Loucy (cell line): ENCODE measurements around the gene MARCHF4.

Experiments
- CTCF ChIP-seq: fragments of 200-600 bp; sonication (generic); conservative IDR thresholded peaks from 2 replicates; pipeline ENCODE4 v1.5.1; 2014; ENCODE audit warnings: mild to moderate bottlenecking, antibody characterized with exemption, low read length
- EZH2phosphoT487 ChIP-seq: fragments of 200-600 bp; IDR thresholded peaks from 2 replicates; pipeline ENCODE4 v1.6.1; 2018; ENCODE audit warnings: antibody characterized with exemption, mild to moderate bottlenecking, moderate library complexity, borderline replicate concordance

GRCh38 chr2:216394881-216395280, 22.6 kb upstream of the MARCHF4 start:
- TF ChIP-seq CTCF (no peak), EZH2phosphoT487 (no peak)
